Natural killer cell (primary cell): Measurements from ENCODE around the gene CALR3. TPM values are rescaled to one million over a fixed set of nuclear protein-coding genes. Genes with fewer than 3 reads are reported as not detected.

Source experiments
- ATAC-seq, 3 donors: fragments of 150-1000 bp in 2 of 3; fragments of 200-7000 bp in 1 of 3; cut with Tn5 transposase; 1 replicate in 1 of 3; 2 replicates in 2 of 3; pipeline ENCODE4 v1.10.0; 2021; ENCODE audit warnings: mild to moderate bottlenecking in 2 of 3, moderate library complexity in 2 of 3
- DNase-seq, 2 donors: peaks; one replicate each; pipeline versions ENCODE4 v3.0.0 to v3.0.0-alpha.2; 2013 to 2021; ENCODE audit warnings: mixed read lengths in 1 of 2
- H3K27ac ChIP-seq: one replicate; pipeline ENCODE4 v1.5.1; 2013; ENCODE audit warnings: mild to moderate bottlenecking, low read length
- H3K27me3 ChIP-seq: one replicate; pipeline ENCODE4 v1.6.1; 2013; ENCODE audit warnings: low read length; ENCODE audit not compliant: control insufficient read depth, insufficient read depth
- H3K36me3 ChIP-seq: one replicate; pipeline ENCODE4 v1.6.1; 2013; ENCODE audit warnings: low read length; ENCODE audit not compliant: control insufficient read depth, insufficient read depth
- H3K4me1 ChIP-seq: one replicate; pipeline ENCODE4 v1.6.1; 2013; ENCODE audit warnings: low read length; ENCODE audit not compliant: control insufficient read depth, insufficient read depth
- H3K4me3 ChIP-seq: one replicate; pipeline ENCODE4 v1.5.1; 2013; ENCODE audit warnings: low read length
- H3K9me3 ChIP-seq: one replicate; pipeline ENCODE4 v1.6.1; 2013; ENCODE audit warnings: low read length; ENCODE audit not compliant: control insufficient read depth, insufficient read depth
- H3K27ac Mint-ChIP-seq, 2 donors: one replicate each; pipeline ENCODE4 v1.8.0; 2022; ENCODE audit warnings: mild to moderate bottlenecking in 2 of 2, mixed read lengths in 2 of 2, moderate library complexity in 1 of 2
- H3K27me3 Mint-ChIP-seq, 2 donors: one replicate each; pipeline ENCODE4 v1.8.0; 2022; ENCODE audit warnings: low read depth in 2 of 2, mixed read lengths in 2 of 2
- H3K36me3 Mint-ChIP-seq: one replicate; pipeline ENCODE4 v1.8.0; 2022; ENCODE audit warnings: mixed read lengths
- H3K4me1 Mint-ChIP-seq, 2 donors: one replicate each; pipeline ENCODE4 v1.8.0; 2022; ENCODE audit warnings: mixed read lengths in 2 of 2
- H3K4me3 Mint-ChIP-seq: one replicate; pipeline ENCODE4 v1.8.0; 2022; ENCODE audit warnings: mild to moderate bottlenecking, moderate library complexity, mixed read lengths
- H3K9me3 Mint-ChIP-seq, 2 donors: one replicate each; pipeline ENCODE4 v1.8.0; 2022; ENCODE audit warnings: mixed read lengths in 2 of 2
- CTCF ChIP-seq: fragments of 200-600 bp; IDR thresholded peaks from one replicate; pipeline ENCODE4 v1.8.0; 2022; ENCODE audit warnings: antibody characterized with exemption
- WGBS: methylation state at CpG from one replicate; pipeline ENCODE4 v1.1.7; 2013; ENCODE audit warnings: missing lambda C conversion rate; ENCODE audit not compliant: insufficient coverage; 5-methylcytosine and 5-hydroxymethylcytosine counted together
- intact Hi-C: fragments of 100-400 bp; cut with micrococcal nuclease; formaldehyde crosslinking; loops from one replicate; pipeline ENCODE4 v1.14.2; 2022
- total RNA-seq, 4 donors: library from RNA; stranded (reverse); fragments of 120-200 nt in 1 of 4; gene quantifications; one replicate each; pipeline versions ENCODE4 v1.2.3 to v1.2.4, GENCODE V29; 2013 to 2022

CALR3 gene
- total RNA-seq, 3 donors from 2014 or later (not counting 1 experiment from before 2014, with no cell fraction given), result not detected

- H3K27me3 ChIP-seq, result no peaks in the 10 kb centered on the region
- intact Hi-C loops, result loop anchor here (1.0 to 2.0 kb wide), 5 partner anchors 31 to 117 kb away; partner anchors contain the start of genes C19orf44, CALR3, MED26 and SLC35E1
- ATAC-seq (peak; percentile 89 to 95 (median 91)), DNase-seq (peak; percentile 91 to 98)
- peak within 1 kb of the TSS; percentile 94 for H3K4me3 ChIP-seq
- peak within 1 kb of the TSS; percentile 94 for H3K4me3 Mint-ChIP-seq
- no peaks in the 10 kb centered on the region for H3K36me3 Mint-ChIP-seq
- H3K27ac Mint-ChIP-seq, result peak within 1 kb of the TSS; percentile 86 to 90
- under 1% methylated on average over 108 of the region's 108 CpGs for WGBS
- H3K27me3 Mint-ChIP-seq, result no peaks in the 10 kb centered on the region
- no peak for TF ChIP-seq CTCF
- no peaks in the 10 kb centered on the region for H3K9me3 ChIP-seq
- peaks cover 48 to 55% of the 10 kb centered on the region in 2 donors for H3K4me1 Mint-ChIP-seq
- peaks cover 13% of the 10 kb centered on the region for H3K36me3 ChIP-seq
- peak within 1 kb of the TSS; percentile 71 for H3K27ac ChIP-seq
- peaks cover 42% of the 10 kb centered on the region for H3K4me1 ChIP-seq
- no peaks in the 10 kb centered on the region for H3K9me3 Mint-ChIP-seq
These were observed 46.3 kb upstream of the CALR3 start, which contains the start of gene CHERP for GRCh38 chr19:16542045-16542909. TSS of gene CHERP (minus strand) at chr19:16542437. CDS start at chr19:16542378, 59 bp downstream.

GRCh38 chr19:16541526-16542044 lies 45.6 kb upstream of the CALR3 start:
- H3K27ac Mint-ChIP-seq, result peak overlapping the region; percentile 76 to 86
- intact Hi-C loops, result loop anchor here (1.0 to 2.0 kb wide), 5 partner anchors 31 to 118 kb away; partner anchors contain the start of genes C19orf44, CALR3, MED26 and SLC35E1
- peaks cover 13% of the 10 kb centered on the region for H3K36me3 ChIP-seq
- H3K4me3 Mint-ChIP-seq, result peak overlapping the region; percentile 94
- peaks cover 49 to 58% of the 10 kb centered on the region in 2 donors for H3K4me1 Mint-ChIP-seq
- no peaks in the 10 kb centered on the region for H3K9me3 ChIP-seq
- TF ChIP-seq CTCF, result no peak
- H3K4me3 ChIP-seq, result peak overlapping the region; percentile 94
- peak overlapping the region; percentile 71 for H3K27ac ChIP-seq
- 2% methylated on average over 29 of the region's 29 CpGs for WGBS
- peaks cover 42% of the 10 kb centered on the region for H3K4me1 ChIP-seq
- no peaks in the 10 kb centered on the region for H3K27me3 Mint-ChIP-seq
- no peaks in the 10 kb centered on the region for H3K9me3 Mint-ChIP-seq
- peak in 2 of 3 donors; percentile 1 to 2 for ATAC-seq
- peak in 1 of 2 donors; percentile 47 for DNase-seq
- H3K27me3 ChIP-seq, result no peaks in the 10 kb centered on the region
- no peaks in the 10 kb centered on the region for H3K36me3 Mint-ChIP-seq

- no peaks in the 10 kb centered on the region for H3K27me3 ChIP-seq
- ATAC-seq (no peak), DNase-seq (no peak)
- Mint-ChIP-seq H3K27ac (peak overlapping the region; percentile 76 to 86), H3K27me3 (no peaks in the 10 kb centered on the region), H3K4me1 (peaks cover 49 to 62% of the 10 kb centered on the region in 2 donors), H3K9me3 (no peaks in the 10 kb centered on the region), H3K36me3 (no peaks in the 10 kb centered on the region), H3K4me3 (peak overlapping the region; percentile 94)
- peaks cover 16% of the 10 kb centered on the region for H3K36me3 ChIP-seq
- H3K4me3 ChIP-seq, result peak overlapping the region; percentile 94
- H3K4me1 ChIP-seq, result peaks cover 42% of the 10 kb centered on the region
- intact Hi-C loops, result no loop called here
- no peak overlapping the region for H3K27ac ChIP-seq
- no peak for TF ChIP-seq CTCF
- WGBS, result 93% methylated on average over 12 of the region's 12 CpGs
- no peaks in the 10 kb centered on the region for H3K9me3 ChIP-seq
These were observed 45.0 kb upstream of the CALR3 start for GRCh38 chr19:16540948-16541347.
